ENCODE measurements around the gene MYO1H.

GRCh38 chr12:109482894-109483293, 135.2 kb downstream of the MYO1H start:
- TF ChIP-seq CTCF (IDR thresholded peaks at IDR 0.05) (no peak), POLR2A (IDR thresholded peaks at IDR 0.05) (no peak)
